Amniotic epithelial cell (primary cell): ENCODE data around the gene SUSD5.
"Not testable (repeated sequence)": the region's sequence is repeated elsewhere in the genome, so short reads cannot be mapped to it uniquely, and the experiment has no call there.

Experiments used
- DNase-seq: peaks from one replicate; pipeline ENCODE4 v3.0.0-alpha.2; 2010; ENCODE audit warnings: low read depth

The SUSD5 gene

DNA sequence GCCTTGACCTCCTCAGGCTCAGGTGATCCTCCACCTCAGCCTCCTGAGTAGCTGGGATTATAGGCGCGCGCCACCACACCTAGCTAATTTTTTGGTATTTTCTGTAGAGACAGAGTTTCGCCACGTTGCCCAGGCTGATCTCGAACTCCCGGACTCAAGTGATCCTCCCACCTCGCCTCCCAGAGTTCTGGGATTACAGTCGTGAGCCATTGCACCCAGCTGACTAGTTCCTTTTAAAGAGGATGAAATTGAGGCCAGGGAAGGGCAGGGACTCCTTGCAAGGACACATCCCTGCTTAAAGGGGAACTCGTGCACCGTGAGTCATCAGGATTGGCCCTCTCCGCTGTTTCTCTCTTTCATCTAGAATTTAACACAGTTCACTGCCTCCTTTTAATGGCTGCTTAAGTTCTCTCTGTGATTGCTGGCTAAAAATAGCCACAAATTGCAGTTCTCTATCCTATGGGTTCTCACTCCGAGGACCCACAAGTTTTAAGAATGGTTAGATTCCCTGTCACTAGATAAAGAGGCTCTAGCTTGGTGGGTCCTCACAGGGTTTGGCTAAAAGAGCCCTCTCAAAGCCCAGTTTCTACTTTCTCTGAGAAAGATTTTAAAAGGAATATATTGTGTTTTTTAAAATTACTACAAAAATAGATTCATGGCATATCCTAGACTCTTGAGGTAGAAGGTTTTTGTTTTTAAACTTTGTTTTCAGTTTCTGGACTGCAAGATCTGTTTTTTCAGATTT, 103.4 kb downstream of the SUSD5 start:
- DNase-seq = peak; percentile 89

- no peak for DNase-seq
Measured at GRCh38 chr3:33114622-33115023, 104.0 kb downstream of the SUSD5 start.

- DNase-seq = peak; percentile 96
Measured at GRCh38 chr3:33113772-33114621, 104.6 kb downstream of the SUSD5 start, which contains the start of gene CRTAP. Gene CRTAP (plus strand): TSS chr3:33114014. CDS start chr3:33114078, 64 bp downstream.

DNA sequence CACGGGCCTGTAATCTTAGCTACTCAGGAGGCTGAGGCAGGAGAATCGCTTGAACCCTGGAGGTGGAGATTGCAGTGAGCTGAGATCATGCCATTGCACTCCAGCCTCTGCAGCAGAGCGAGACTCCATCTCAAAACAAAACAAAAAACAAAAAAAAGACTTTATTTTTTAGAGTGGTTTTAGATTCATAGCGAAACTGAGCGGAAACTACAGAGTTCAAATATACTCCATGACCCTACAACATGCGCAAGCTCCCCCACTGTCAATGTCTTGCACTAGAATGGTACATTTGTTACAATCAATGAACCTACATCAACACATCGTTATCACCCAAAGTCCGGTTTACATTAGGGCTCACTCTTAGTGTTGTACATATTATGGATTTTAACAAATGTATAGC, 107.0 kb downstream of the SUSD5 start:
- DNase-seq = no peak

- not testable (repeated sequence) for DNase-seq
Measured at GRCh38 chr3:33106854-33107253, 111.8 kb downstream of the SUSD5 start.

GRCh38 chr3:33105341-33105948, 113.2 kb downstream of the SUSD5 start:
- DNase-seq = peak; percentile 32

- no peak for DNase-seq
Measured at GRCh38 chr3:33104803-33105202, 113.8 kb downstream of the SUSD5 start.

DNA sequence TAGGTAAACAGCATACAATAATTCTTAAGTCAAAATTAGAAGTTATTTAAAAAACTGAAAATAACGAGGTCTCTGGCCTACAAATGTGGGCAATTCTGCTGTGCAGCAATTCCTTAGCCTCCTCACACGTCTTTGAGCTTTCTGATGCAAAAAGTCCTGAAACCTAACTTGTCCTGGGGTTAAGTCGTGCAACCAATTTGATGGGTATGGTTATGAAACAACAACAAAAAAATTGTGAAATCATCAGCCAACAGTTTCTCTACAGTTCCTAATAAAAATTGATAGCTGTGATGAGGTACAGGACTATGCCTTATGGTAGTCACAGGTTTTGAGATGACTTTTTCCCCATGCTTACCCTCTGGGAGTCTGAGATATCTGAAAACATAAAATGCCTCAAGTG, 115.1 kb downstream of the SUSD5 start:
- DNase-seq = no peak

DNA sequence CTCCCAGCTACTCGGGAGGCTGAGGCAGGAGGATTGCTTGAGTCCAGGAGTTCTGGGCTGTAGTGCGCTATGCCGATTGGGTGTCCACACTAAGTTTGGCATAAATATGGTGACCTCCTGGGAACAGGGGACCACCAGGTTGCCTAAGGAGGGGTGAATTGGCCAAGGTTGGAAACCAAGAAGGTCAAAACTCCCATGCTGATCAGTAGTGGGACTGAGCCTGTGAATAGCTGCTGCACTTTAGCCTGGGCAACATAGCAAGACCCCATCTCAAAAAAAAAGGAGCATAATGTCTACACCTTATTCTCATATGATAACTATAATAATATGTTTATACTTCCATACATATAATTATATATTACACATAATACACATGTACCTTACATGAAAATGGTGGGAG, 115.6 kb downstream of the SUSD5 start:
- no peak for DNase-seq

GRCh38 chr3:33100229-33100628, 118.4 kb downstream of the SUSD5 start:
- DNase-seq = no peak
